Activated T-cell treated with anti-CD3 and anti-CD28 coated beads, Interleukin-2, amount 50 U/mL, for 72 hours (primary cell): ENCODE results near the gene RNF32. TPM values are rescaled to one million over a fixed set of nuclear protein-coding genes. Genes with fewer than 3 reads are reported as not detected.

ENCODE experiments used
- ATAC-seq, 2 donors: fragments of 150-1000 bp; cut with Tn5 transposase; replicated peaks in 1 of 2; 2 replicates each; pipeline ENCODE4 v1.10.0; 2021; ENCODE audit warnings: moderate library complexity in 2 of 2, mild to moderate bottlenecking in 1 of 2
- DNase-seq, 2 donors: peaks; one replicate each; pipeline ENCODE4 v3.0.0; 2021 to 2022; ENCODE audit warnings: mixed read lengths in 1 of 2
- H3K27ac Mint-ChIP-seq: one replicate; pipeline ENCODE4 v1.8.0; 2022; ENCODE audit warnings: mild to moderate bottlenecking, moderate library complexity, mixed read lengths
- H3K27me3 Mint-ChIP-seq: one replicate; pipeline ENCODE4 v1.8.0; 2022; ENCODE audit warnings: low read depth, mixed read lengths
- H3K36me3 Mint-ChIP-seq, 2 donors: one replicate each; pipeline ENCODE4 v1.8.0; 2022; ENCODE audit warnings: mixed read lengths in 2 of 2, mild to moderate bottlenecking in 1 of 2; ENCODE audit not compliant: insufficient read depth in 2 of 2
- H3K4me1 Mint-ChIP-seq: one replicate; pipeline ENCODE4 v1.8.0; 2022; ENCODE audit warnings: low read depth, mixed read lengths
- H3K4me3 Mint-ChIP-seq, 2 donors: one replicate each; pipeline ENCODE4 v1.8.0; 2022; ENCODE audit warnings: mild to moderate bottlenecking in 2 of 2, mixed read lengths in 2 of 2, moderate library complexity in 2 of 2
- H3K9me3 Mint-ChIP-seq, 2 donors: one replicate each; pipeline ENCODE4 v1.8.0; 2022; ENCODE audit warnings: mixed read lengths in 2 of 2
- total RNA-seq, 2 donors: library from RNA; stranded (reverse); gene quantifications; one replicate each; pipeline ENCODE4 v1.2.3, GENCODE V29; 2022

RNF32 gene
- total RNA-seq, 2 donors from 2014 or later, result 3.1 to 4.2 TPM

DNA sequence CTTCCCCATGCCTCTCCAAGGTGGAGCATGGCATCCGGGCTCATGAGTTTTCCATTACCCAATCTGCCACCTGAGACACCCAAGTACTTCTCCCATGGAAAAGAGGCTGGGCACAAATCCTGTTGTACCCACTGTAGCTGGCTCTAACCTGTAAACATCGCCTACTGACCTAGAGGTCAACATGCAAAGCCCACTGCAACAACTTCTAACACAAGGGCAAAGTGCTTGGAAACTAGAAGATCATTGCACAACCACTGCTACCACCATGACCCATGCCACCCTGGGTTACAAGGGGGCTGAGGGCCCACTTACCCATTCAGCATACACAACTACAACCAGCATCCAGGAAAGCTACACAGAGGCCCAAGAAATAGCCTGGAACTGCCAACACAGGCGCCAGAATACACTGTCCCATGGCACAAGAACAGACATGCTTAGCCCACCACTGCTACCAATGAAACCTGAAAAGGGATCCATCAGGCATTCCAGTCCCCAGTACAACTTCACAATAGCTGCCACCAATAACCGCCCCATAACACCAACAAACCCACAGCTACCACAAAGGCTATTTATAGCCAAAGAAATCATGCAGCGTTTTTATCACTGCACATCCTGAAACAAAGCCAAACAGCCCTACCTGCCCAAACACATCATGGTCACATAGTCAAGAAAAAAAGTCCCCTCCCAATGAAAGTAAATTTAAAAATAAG is 63.4 kb downstream of the RNF32 start:
- Mint-ChIP-seq H3K4me3 (no peak overlapping the region), H3K36me3 (peaks cover 26 to 40% of the 10 kb centered on the region in 2 donors), H3K27ac (no peak overlapping the region), H3K27me3 (no peaks in the 10 kb centered on the region), H3K4me1 (peaks cover 7% of the 10 kb centered on the region), H3K9me3 (peaks cover 6 to 10% of the 10 kb centered on the region in 2 donors)
- ATAC-seq (no peak), DNase-seq (no peak)

DNA sequence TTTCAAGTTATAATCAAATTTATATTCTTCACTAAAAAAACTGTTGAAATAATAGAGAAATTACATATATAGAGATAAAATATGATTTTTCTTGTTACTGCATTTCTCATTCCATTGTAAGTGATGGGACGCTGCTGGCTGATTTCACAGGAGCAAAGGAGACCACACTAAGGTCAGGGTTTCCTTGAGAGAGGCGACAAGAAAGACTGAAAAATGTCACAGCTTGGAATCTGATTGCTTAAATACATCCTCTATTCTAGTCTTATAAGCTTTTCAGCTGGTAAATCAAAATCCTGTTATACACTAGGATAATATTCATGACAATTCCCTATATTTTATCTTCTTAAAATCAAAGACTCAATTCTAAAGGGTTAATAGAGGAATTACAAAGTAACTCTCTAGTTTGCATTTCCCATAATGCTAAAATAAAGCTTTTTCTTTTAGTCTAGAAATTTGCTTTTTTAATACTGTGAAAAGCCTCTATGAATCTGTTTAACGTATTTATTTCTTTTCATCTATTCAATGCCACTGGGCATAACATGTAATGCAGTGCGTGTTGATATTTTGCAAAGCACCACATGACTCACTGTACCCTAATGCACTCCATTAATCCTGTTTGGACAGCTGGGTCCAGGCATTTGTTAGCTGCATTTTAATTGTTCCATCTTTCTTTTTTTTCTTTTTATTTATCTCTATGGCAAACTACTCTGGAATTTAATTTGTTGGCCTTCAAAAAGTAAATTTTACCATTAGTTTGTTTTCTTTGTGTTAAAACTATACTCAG is 81.7 kb downstream of the RNF32 start:
- Mint-ChIP-seq H3K9me3 (no peaks in the 10 kb centered on the region), H3K4me3 (no peak overlapping the region), H3K27ac (no peak overlapping the region), H3K27me3 (no peaks in the 10 kb centered on the region), H3K4me1 (no peaks in the 10 kb centered on the region), H3K36me3 (peaks cover 4 to 6% of the 10 kb centered on the region in 2 donors)
- DNase-seq, result no peak
- no peak for ATAC-seq

DNA sequence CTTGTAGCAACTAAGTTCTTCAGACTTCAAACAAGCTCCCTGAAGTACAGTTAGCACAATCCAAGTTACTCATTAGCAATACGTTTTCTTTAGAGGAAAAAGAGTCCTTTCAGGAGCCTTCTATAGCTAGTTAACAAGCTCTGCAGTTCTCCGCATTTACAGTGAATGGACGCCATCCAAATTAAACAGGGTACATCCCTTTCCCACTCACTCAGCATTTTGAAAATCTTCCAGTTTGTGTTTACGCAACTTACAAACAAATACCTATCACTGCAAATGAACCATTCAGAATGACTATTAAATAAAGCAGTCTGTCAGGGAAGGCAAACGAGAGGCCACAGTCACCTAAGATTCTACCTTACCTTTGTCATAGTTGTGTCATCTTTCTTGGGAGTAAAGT is 84.5 kb downstream of the RNF32 start:
- no peaks in the 10 kb centered on the region for H3K4me1 Mint-ChIP-seq
- H3K27me3 Mint-ChIP-seq, result no peaks in the 10 kb centered on the region
- no peaks in the 10 kb centered on the region for H3K36me3 Mint-ChIP-seq
- peak overlapping the region; percentile 75 for H3K27ac Mint-ChIP-seq
- ATAC-seq, result no peak
- no peaks in the 10 kb centered on the region for H3K9me3 Mint-ChIP-seq
- no peak overlapping the region for H3K4me3 Mint-ChIP-seq
- no peak for DNase-seq

DNA sequence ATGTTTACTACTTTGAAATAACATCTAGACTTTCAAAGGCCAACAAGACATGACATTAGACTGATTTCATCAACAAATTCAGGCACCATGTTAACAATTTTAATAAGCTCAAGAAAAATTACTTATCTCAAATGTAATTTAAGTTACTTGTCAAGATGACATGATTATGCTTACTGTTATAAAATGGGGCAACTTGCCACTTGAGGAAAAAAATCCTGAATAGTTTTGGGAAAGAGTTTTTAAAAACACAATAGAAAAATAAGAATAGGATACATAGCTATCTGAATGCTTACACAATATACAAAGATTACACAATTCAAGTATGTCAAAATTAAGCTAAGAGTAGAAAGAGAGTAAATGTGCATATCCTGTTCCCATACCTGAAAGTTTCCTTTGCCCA is 85.4 kb downstream of the RNF32 start:
- no peaks in the 10 kb centered on the region for H3K4me1 Mint-ChIP-seq
- H3K36me3 Mint-ChIP-seq, result no peaks in the 10 kb centered on the region
- H3K27me3 Mint-ChIP-seq, result no peaks in the 10 kb centered on the region
- ATAC-seq (no peak), DNase-seq (no peak)
- H3K27ac Mint-ChIP-seq, result no peak overlapping the region
- H3K9me3 Mint-ChIP-seq, result no peaks in the 10 kb centered on the region
- no peak overlapping the region for H3K4me3 Mint-ChIP-seq
